Measurements from ENCODE around the gene SBF2.

DNA sequence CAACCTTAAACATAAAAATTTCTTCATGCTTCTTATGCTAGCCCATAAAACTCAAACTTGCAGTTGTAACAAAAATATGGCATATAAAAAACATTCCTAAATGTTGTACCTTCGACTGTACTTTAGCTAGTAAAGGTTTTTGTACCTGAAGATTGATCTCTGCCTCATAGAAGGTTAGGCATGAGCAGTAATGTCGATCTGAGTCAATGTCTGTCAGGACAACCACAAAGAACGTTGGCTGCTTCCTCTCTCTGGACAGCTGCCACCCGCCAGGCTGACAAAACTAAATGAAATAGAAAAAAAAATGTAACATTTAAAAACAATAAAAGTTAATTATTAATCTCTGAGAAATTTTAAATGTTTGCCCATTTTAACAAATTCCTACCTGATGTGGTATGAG, 251.3 kb downstream of the SBF2 start:
- TF ChIP-seq POLR2A (IDR thresholded peaks at IDR 0.05), result no peak
- TF ChIP-seq, protein P1, sequence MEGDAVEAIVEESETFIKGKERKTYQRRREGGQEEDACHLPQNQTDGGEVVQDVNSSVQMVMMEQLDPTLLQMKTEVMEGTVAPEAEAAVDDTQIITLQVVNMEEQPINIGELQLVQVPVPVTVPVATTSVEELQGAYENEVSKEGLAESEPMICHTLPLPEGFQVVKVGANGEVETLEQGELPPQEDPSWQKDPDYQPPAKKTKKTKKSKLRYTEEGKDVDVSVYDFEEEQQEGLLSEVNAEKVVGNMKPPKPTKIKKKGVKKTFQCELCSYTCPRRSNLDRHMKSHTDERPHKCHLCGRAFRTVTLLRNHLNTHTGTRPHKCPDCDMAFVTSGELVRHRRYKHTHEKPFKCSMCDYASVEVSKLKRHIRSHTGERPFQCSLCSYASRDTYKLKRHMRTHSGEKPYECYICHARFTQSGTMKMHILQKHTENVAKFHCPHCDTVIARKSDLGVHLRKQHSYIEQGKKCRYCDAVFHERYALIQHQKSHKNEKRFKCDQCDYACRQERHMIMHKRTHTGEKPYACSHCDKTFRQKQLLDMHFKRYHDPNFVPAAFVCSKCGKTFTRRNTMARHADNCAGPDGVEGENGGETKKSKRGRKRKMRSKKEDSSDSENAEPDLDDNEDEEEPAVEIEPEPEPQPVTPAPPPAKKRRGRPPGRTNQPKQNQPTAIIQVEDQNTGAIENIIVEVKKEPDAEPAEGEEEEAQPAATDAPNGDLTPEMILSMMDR (IDR thresholded peaks at IDR 0.05), result no peak
